Measurements from ENCODE around the gene ZNHIT3.

DNA sequence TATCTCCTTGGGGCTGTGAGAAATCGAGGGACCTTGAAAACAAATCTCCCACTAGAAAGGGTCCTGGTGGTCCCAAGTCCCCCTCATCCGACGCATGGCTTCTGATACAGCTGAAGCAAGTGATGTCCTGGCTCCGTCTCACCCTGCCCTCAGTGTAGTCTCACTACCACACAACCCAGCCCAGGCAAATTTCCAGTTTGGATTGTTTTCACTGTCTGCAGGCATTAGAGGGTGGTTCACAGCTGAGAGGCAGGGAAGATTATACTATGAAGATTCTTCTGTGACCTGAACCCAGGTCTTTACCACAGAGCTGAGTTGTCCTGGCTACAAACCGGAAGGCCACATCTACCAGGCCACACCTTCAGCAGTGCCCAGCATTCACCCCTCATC lies 17.7 kb downstream of the ZNHIT3 start:
- TF ChIP-seq, protein P1, sequence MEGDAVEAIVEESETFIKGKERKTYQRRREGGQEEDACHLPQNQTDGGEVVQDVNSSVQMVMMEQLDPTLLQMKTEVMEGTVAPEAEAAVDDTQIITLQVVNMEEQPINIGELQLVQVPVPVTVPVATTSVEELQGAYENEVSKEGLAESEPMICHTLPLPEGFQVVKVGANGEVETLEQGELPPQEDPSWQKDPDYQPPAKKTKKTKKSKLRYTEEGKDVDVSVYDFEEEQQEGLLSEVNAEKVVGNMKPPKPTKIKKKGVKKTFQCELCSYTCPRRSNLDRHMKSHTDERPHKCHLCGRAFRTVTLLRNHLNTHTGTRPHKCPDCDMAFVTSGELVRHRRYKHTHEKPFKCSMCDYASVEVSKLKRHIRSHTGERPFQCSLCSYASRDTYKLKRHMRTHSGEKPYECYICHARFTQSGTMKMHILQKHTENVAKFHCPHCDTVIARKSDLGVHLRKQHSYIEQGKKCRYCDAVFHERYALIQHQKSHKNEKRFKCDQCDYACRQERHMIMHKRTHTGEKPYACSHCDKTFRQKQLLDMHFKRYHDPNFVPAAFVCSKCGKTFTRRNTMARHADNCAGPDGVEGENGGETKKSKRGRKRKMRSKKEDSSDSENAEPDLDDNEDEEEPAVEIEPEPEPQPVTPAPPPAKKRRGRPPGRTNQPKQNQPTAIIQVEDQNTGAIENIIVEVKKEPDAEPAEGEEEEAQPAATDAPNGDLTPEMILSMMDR (IDR thresholded peaks at IDR 0.05) = no peak
- TF ChIP-seq POLR2AphosphoS5 (IDR thresholded peaks at IDR 0.05) (no peak), POLR2A (IDR thresholded peaks at IDR 0.05) (no peak)
